GM19035 (cell line): ENCODE results near the gene IL17C.

Experiments used
- ATAC-seq: cut with Tn5 transposase; IDR thresholded peaks from one replicate; pipeline ENCODE4 v1.9.1; 2021; ENCODE audit not compliant: unreplicated experiment

The IL17C gene

GRCh38 chr16:88643644-88643932 is 5.2 kb downstream of the IL17C start:
- ATAC-seq: no peak

DNA sequence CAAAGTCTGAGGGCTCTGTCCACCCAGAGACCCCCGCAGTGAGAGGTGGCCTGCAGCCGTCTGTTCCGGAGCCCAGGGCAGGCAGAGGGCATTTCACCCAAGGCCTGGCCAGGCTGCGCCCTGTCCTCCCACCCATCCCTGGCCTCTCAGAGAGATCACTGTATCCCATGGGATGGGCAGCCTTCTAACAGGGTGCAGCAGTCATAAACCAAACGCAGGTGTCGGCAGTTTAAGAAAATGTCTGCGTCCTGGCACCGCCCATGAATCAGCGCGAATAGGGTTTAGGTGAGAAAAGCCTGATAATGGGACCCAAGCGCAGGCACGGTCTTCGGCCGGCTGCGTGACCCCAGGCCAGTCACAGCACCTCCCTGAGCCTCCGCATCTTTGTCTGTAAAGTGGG is 7.1 kb downstream of the IL17C start:
- ATAC-seq: no peak

GRCh38 chr16:88645941-88646340 is 7.6 kb downstream of the IL17C start:
- ATAC-seq: no peak

GRCh38 chr16:88646345-88647034 is 8.1 kb downstream of the IL17C start:
- ATAC-seq: no peak

DNA sequence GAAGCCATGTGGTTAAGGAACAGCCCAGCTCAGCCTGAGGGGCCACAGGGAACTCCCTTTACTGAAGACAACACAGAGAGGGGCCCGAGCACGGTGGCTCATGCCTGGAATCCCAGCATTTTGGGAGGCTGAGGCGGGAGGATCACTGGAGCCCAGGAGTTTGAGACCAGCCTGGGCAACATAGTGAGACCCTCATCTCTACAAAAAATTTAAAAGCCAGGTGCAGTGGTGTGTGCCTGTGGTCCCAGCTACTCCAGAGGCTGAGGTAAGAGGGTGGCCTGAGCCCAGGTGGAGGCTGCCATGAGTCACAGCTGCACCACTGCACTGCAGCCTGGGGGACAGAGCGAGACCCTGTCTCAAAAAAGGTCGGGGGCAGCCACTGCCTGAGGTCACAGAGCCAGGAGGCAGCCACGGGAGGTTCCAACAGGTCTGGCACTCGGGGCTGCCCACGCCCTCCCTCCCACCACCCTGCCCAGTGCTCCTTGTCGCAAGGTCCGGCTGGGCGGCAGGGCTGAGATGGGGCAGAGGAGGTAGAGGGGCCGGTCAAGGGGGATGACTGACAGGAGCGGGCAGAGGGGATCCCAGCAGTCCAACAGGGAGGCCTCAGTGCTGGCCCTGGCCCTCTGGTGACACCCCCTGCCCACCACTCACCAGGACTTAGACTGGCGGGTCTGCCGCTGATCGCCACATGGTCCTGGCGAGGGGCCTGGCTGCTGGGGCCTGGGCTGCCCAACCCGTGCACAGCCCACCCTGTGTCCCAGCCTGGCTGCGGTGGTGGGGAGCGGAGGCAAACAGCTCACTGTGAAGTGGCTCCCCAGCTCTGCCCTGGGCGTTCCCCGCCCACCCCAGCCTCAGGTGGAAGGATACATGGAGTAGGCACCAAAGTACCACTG is 9.1 kb downstream of the IL17C start:
- no peak for ATAC-seq

GRCh38 chr16:88649195-88649923 is 11.0 kb downstream of the IL17C start:
- ATAC-seq: no peak

- ATAC-seq: peak; percentile 27
These were observed 11.8 kb downstream of the IL17C start for GRCh38 chr16:88649924-88650748.

DNA sequence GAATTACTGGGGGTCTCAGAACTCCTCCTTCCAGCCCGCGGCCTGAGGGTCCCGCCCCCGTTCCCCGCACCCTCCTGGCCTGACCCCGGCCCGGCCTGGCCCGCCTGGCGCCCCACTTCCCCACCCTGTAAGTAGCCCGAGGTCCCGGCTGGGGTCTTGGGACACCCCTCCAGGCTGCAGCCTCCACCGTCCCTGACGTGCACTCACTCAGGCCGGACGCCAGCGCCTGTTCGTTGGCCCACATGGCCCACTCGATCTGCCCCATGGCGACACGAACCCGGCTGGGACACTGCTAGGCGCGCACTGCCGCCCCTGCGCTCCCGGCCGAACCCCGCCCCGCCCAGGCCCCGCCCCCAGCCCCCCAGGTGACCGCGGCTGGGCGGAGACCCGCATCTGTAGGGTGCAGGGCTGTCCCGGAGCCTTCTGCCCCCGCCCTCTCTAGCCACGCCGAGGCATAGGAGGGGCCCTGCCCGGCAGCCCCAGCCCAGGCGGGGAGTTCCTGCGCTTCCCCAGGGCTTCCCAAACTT is 12.4 kb downstream of the IL17C start, which contains the start of gene CYBA:
Gene CYBA, minus strand, starts transcription at position 305 of the 527 bp plus-strand sequence. Its CDS starts 40 bp downstream, at position 265.
- ATAC-seq: peak; percentile 75

DNA sequence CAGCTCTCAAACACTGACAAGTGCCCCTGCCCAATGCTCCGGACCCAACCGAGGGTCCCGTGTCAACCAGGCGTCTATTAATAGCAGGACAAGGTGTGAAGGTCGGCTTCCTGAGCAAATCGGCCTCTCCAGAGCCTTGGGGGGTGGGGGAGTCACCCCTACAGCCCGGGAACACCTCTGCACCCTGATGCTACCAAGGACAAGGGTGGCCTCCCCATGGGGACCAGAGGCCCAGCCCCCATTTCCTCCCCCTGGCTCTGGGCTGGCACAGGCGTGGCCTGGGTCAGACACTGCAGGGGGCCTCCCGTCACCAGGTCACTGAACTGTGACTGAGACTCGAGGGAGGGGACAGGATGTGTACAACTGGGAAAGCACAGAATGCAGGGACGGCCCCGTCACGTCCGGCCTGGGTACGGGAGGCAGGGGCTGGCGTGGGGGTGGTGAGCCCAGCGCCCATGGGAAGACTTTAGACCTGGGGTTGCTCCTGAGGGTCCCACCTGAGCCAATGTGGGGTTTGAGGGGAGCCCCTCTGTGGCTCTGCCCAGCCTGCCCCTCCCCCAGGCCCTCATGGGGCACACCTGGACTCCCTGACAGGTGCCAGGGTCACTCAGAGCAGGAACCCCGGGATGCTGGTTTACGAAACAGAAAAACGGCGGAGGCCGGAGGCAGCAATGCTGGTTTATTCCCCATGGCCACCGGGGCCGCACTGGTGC is 13.1 kb downstream of the IL17C start:
- ATAC-seq: peak; percentile 66

DNA sequence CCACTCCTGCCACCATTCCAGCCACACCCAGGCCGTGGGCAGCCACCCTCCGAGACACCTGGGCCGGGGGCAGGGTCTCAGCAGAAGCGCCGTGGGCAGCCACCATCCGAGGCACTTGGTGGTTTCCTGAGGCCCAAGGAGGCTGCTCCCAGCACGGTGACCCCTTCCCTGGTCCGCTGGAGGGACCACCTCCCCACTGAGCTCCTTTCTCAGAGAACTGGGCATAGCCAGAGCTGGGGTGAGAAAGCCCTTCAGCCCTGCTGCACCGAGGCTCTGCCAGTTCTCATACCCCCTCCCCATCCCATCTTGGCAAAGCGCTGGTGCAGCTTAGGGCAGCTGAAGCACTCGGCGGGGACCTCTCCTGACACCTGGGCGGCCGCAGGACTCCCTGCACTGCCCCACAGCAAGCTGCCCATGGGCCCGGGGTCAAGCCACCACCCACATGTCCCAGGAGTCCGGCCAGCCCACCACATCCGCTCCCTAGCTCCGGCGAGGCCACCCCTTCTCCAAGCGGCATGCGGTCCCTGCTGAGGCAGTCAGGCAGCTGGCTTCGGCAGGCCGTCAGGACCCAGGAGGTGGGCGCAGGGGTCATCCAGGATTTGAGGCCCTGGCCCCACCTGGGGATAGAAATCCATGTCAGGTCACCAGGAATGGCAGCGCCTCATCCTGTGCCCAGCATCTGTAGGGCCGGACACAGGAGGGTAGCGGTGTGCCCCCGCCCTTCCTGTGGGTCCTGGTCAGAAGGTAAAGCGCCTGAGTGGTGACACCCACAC is 13.8 kb downstream of the IL17C start:
- no peak for ATAC-seq

GRCh38 chr16:88652762-88653063 is 14.3 kb downstream of the IL17C start:
- no peak for ATAC-seq

DNA sequence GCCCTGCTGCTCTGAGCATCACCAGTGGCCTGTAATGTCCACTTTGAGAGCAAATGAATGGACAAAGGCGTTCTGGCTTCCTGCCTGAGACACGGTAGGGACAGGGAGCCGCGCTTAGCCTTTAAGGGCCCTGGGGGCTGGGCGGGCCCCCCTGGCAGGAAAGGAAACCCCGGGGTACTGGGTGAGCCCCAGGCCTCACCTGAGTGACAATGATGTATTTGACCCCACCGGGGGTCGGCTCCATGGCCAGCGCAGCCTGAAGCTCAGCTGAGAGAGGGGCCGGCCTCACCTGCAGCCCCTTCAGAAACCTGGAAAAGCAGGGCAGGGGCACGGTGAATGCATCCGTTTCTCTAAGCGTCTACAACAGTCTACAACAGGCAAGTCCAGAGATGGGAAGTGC is 14.7 kb downstream of the IL17C start:
- ATAC-seq: no peak

DNA sequence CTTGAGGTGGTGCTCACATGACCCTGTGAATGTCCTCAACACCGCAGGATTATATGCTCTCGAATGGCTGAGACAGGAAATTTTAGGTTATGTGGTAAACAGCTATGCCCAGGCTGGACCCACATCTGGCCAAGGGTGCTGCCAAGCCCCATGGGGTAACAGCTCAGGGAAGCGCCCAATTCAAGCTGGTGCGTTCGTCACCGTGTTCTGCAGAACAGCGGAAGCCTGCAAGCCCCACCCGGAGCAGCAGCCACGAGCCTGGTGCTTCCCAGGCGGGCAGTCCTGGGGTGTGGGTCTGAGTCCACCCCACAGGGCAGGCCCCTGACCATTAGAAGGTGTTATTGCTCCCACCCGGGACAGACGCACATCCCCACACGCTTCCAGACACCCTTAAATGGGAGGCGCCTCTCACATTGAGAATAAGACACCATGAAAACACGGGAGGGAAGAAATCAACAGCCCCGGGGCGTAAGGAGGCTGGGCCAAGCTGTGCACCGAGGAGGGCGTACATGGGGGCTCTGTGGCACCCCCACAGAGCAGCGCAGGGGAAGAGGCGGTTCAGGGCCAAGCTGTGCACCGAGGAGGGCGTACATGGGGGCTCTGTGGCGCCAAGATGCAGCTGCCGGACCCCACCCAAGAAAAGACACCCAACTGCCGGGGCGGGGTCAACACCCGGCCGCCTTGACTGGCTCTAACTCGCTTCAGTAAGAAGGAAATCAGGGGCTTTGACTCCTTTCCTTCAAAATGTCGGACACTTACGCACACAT is 15.4 kb downstream of the IL17C start:
- ATAC-seq: no peak

DNA sequence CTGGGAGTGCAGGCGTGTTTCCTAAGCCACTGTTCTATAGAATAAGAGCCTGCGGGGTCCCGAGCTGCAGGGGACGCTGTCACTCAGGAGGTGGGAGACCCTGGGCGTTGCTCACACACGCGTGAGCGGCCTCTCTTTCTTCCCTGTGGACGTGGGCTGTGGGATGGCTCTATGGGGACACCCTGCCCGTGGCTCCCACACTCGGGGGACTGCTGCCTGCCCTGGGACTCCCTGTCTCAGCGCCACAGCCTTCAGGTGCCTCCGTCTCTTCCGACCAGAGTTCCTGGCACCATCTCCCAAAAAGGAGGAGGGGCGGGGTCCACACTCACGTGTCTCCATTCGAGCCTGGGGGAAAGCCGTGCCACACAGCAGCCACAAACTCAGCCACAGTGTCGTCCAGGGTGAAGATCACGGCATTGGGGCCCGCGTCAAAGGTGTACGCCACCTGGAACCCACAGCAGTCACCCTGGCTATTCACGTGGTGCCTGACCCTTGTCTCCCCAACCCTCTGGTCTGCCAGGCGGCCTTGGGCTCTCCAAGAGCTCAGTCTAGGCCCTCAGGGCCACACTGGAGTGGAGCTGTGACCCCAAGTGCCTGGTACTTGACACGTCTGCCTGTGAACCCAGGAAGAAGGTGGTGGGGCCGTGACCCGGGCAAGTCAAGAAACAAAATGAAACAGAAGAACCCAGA is 16.1 kb downstream of the IL17C start:
- ATAC-seq: no peak

DNA sequence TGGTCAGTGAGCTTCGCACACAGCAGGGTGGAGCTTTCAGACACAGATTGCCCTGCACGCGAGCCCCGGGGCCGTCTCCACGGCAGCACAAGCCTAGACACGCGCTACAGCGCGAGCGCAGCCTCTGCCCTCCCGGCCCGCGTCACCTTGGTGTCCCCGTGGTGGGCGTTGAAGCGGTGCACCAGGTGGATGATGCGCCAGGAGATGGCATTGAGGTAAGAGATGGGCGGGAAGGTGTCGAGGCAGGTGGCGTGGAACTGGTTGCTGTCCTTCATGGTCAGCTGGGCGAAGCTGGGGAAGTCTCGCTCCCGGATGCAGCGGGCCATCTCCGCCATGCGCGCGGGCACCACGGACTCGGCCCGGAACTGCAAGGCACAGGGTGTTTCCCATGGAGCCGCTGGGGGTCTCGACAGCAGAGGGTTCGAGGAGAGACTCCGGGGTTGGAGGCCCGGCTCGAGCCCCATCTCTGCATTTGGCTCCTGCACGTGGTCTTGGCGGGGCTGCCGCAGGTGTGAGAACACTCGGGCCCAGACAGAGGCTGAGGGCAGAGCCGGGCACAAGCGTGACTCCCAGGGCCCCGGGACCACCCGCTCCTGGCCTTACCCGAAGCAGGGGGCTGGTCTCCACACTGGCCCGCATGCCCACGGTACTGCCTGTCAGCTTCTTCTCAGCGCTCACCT is 16.8 kb downstream of the IL17C start:
- no peak for ATAC-seq

GRCh38 chr16:88655733-88656281 is 17.4 kb downstream of the IL17C start:
- no peak for ATAC-seq

DNA sequence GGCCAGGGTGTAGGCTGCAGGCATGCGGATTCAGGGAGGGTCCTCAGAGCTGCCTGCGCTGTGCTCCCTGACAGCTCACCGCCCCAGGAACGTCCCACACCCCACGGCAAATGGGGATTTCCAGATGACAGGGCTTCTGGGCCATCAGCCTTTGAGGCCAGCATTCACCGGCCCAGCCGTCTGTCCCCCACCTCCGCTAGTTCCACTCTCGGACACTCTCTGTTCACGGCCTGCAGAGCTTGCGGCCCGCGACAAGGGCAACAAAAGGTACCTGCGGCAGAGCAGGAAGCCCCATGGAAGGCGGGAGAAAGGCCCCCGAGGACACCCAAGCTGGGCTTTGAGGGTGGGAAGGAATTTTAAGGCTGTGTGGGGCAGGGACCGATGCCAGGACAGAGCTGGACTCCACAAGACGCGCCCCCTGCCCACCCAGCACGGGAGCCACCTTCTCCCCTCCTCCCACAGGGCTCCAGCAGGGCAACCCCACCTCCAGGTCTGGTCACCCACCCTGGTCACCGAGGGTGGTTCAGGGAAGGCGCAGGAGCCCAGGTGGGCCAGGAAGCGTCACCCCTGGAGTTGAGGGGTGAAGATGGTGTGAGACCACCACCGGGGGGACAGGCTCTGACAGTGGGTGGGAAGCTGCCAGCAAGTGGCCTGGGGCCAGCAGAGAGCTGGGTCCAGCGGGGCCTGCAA is 18.1 kb downstream of the IL17C start:
- ATAC-seq: no peak
